ENCODE data around the gene PGPEP1. TPM values are rescaled to one million over a fixed set of nuclear protein-coding genes. Genes with fewer than 3 reads are reported as not detected.

PGPEP1 gene
- total and polyA plus RNA-seq, 10 of the 15 experiments (the other 5 are each of a cell fraction or from before 2014, with no cell fraction given): 13.8 to 39.4 (median 17.0) TPM

DNA sequence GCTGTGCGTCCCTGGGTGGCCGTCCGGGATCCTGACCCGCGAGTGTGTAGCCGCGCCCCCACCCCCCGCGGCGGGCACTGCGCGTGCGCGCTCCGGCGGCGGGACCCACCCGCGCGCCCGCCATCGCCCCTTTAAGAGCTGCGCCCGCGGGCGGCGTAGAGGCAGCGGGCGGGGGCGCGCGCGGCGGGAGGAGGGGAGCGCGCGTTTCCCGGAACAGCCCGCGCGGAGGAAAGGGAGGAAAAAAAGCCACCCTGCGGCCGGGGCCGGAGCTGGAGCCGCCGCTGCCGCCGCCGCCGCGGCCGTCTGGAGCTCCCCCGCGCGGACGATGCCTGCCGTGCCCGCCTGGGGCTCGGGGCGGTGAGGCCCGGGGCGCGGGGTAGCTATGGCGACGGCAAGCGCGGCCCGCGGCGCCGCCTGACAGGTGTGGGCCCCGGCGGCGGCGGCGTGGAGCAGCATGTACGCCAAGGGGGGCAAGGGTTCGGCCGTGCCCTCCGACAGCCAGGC is 78.8 kb downstream of the PGPEP1 start, which contains the start of gene SSBP4 (continued):
- TF ChIP-seq EP300 (IDR thresholded peaks at IDR 0.05; ENCODE audit: borderline replicate concordance in 1 of 2, control insufficient read depth in 1 of 2, low read depth in 2 of 2, low read length in 2 of 2) (peak in 1 of 2 experiments; percentile 36; a peak in 1 of 4 replicates), ZNF687 (IDR thresholded peaks at IDR 0.05) (0 out of 2 replicates have a peak, but pooled peaks have one; percentile 43), ZSCAN29 (IDR thresholded peaks at IDR 0.05) (0 out of 2 replicates have a peak, but pooled peaks have one; percentile 18), ATF2 (IDR thresholded peaks at IDR 0.05; ENCODE audit: low read length) (no peak), STAT1 (conservative IDR thresholded peaks at IDR 0.05) (no peak), SRF (IDR thresholded peaks at IDR 0.05; ENCODE audit: low read depth in 2 of 2, low read length in 2 of 2) (0 out of 4 replicates have a peak, but pooled peaks of 1 of the 2 experiments have one; percentile 8), GATAD2B (conservative IDR thresholded peaks at IDR 0.05; ENCODE audit: low read depth) (peak; percentile 79), ZNF24 (IDR thresholded peaks at IDR 0.05) (no peak), EZH2 (IDR thresholded peaks at IDR 0.05; ENCODE audit: borderline replicate concordance, control insufficient read depth, low read depth, low read length) (no peak), KAT2A (conservative IDR thresholded peaks at IDR 0.05; ENCODE audit: control insufficient read depth, low read depth, low read length) (no peak), LARP7 (IDR thresholded peaks at IDR 0.05) (peak; percentile 92), BCLAF1 (IDR thresholded peaks at IDR 0.05) (no peak; the same call in 1 of the 2 replicates), ETV6 (conservative IDR thresholded peaks at IDR 0.05 in 1 of 2, IDR thresholded peaks at IDR 0.05 in 1 of 2; ENCODE audit: borderline replicate concordance in 1 of 2, low read depth in 1 of 2) (no peak), EED (IDR thresholded peaks at IDR 0.05; ENCODE audit: low read depth) (no peak), RUNX3 (IDR thresholded peaks at IDR 0.05; ENCODE audit: low read length) (no peak)
- TF ChIP-seq, protein P1, sequence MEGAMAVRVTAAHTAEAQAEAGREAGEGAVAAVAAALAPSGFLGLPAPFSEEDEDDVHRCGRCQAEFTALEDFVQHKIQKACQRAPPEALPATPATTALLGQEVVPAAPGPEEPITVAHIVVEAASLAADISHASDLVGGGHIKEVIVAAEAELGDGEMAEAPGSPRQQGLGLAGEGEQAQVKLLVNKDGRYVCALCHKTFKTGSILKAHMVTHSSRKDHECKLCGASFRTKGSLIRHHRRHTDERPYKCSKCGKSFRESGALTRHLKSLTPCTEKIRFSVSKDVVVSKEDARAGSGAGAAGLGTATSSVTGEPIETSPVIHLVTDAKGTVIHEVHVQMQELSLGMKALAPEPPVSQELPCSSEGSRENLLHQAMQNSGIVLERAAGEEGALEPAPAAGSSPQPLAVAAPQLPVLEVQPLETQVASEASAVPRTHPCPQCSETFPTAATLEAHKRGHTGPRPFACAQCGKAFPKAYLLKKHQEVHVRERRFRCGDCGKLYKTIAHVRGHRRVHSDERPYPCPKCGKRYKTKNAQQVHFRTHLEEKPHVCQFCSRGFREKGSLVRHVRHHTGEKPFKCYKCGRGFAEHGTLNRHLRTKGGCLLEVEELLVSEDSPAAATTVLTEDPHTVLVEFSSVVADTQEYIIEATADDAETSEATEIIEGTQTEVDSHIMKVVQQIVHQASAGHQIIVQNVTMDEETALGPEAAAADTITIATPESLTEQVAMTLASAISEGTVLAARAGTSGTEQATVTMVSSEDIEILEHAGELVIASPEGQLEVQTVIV (IDR thresholded peaks at IDR 0.05; ENCODE audit: borderline replicate concordance, partially characterized antibody): no peak
- TF ChIP-seq, protein P2, sequence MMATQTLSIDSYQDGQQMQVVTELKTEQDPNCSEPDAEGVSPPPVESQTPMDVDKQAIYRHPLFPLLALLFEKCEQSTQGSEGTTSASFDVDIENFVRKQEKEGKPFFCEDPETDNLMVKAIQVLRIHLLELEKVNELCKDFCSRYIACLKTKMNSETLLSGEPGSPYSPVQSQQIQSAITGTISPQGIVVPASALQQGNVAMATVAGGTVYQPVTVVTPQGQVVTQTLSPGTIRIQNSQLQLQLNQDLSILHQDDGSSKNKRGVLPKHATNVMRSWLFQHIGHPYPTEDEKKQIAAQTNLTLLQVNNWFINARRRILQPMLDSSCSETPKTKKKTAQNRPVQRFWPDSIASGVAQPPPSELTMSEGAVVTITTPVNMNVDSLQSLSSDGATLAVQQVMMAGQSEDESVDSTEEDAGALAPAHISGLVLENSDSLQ (IDR thresholded peaks at IDR 0.05): no peak
